LNCaP clone FGC (cell line): Measurements from ENCODE around the gene SMYD2.

ENCODE experiments used
- DNase-seq: peaks from one replicate; pipeline ENCODE4 v3.0.0-alpha.2; 2011; ENCODE audit warnings: low read depth
- H3K4me3 ChIP-seq: 2 replicates; pipeline ENCODE4 v1.5.1; 2011; ENCODE audit warnings: mild to moderate bottlenecking, low read depth, low read length, control low read depth
- CTCF ChIP-seq: IDR thresholded peaks from 2 replicates; pipeline ENCODE4 v1.5.1; 2012; ENCODE audit warnings: mild to moderate bottlenecking; ENCODE audit not compliant: control insufficient read depth, insufficient read depth; ENCODE audit errors: extremely low read depth

SMYD2 gene

GRCh38 chr1:214321705-214322453 is 40.9 kb downstream of the SMYD2 start:
- DNase-seq: no peak
- no peak overlapping the region for H3K4me3 ChIP-seq
- TF ChIP-seq CTCF: no peak

GRCh38 chr1:214324896-214325800 is 44.2 kb downstream of the SMYD2 start:
- no peak overlapping the region for H3K4me3 ChIP-seq
- peak; percentile 17 for DNase-seq
- no peak for TF ChIP-seq CTCF

- no peak for DNase-seq
- no peak overlapping the region for H3K4me3 ChIP-seq
- no peak for TF ChIP-seq CTCF
These were observed 45.4 kb downstream of the SMYD2 start for GRCh38 chr1:214326406-214326805.

GRCh38 chr1:214327514-214327913 is 46.6 kb downstream of the SMYD2 start:
- H3K4me3 ChIP-seq: no peak overlapping the region
- DNase-seq: no peak
- no peak for TF ChIP-seq CTCF

GRCh38 chr1:214328770-214329469 is 48.0 kb downstream of the SMYD2 start:
- peak; percentile 93 for TF ChIP-seq CTCF
- H3K4me3 ChIP-seq: no peak overlapping the region
- peak; percentile 69 for DNase-seq

GRCh38 chr1:214329470-214330220 is 48.7 kb downstream of the SMYD2 start:
- TF ChIP-seq CTCF: no peak
- no peak for DNase-seq

More at GRCh38 chr1:214329470-214330220, 48.7 kb downstream of the SMYD2 start:
- H3K4me3 ChIP-seq: no peak overlapping the region
